Right lobe of liver (tissue), 6 donors: ENCODE results near the gene COPB1. TPM values are rescaled to one million over a fixed set of nuclear protein-coding genes. Genes with fewer than 3 reads are reported as not detected.

Experiments
- ATAC-seq, 4 donors: fragments of 200-7000 bp; cut with Tn5 transposase; one replicate each; pipeline ENCODE4 v1.9.1; 2020; ENCODE audit warnings: mild to moderate bottlenecking in 4 of 4, moderate library complexity in 4 of 4
- DNase-seq, 3 donors: peaks; one replicate each; pipeline ENCODE4 v3.0.0-alpha.2; 2020
- H3K27ac ChIP-seq, 3 donors: fragments of 200-600 bp; one replicate each; pipeline ENCODE4 v1.8.0; 2022
- H3K27me3 ChIP-seq, 2 donors: fragments of 200-600 bp; one replicate each; pipeline ENCODE4 v1.8.0; 2022
- H3K36me3 ChIP-seq, 4 donors: fragments of 200-600 bp; sonication (generic) in 1 of 4; one replicate each; pipeline versions ENCODE4 v1.5.1 to v1.8.0; 2017 to 2022; ENCODE audit warnings: control low read depth in 1 of 4
- H3K4me1 ChIP-seq, 4 donors: fragments of 200-600 bp; sonication (generic) in 1 of 4; one replicate each; pipeline versions ENCODE4 v1.5.1 to v1.8.0; 2017 to 2022; ENCODE audit warnings: control low read depth in 1 of 4
- H3K4me3 ChIP-seq, 3 donors: fragments of 200-600 bp; one replicate each; pipeline ENCODE4 v1.8.0; 2022
- H3K9me3 ChIP-seq, 4 donors: fragments of 200-600 bp; sonication (generic) in 1 of 4; one replicate each; pipeline versions ENCODE4 v1.5.1 to v1.8.0; 2017 to 2022; ENCODE audit warnings: control low read depth in 1 of 4
- CTCF ChIP-seq, 4 donors: fragments of 200-600 bp in 3 of 4; fragments of 450-650 bp in 1 of 4; IDR thresholded peaks; one replicate each; pipeline versions ENCODE4 v1.5.1 to v1.8.0; 2016 to 2022; ENCODE audit warnings: antibody characterized with exemption in 4 of 4, mild to moderate bottlenecking in 2 of 4
- POLR2A ChIP-seq: fragments of 450-650 bp; IDR thresholded peaks from one replicate; pipeline ENCODE4 v1.6.1; 2017; ENCODE audit warnings: antibody characterized with exemption, mild to moderate bottlenecking
- WGBS: methylation state at CpG from one replicate; pipeline ENCODE4 v1.1.6; 2018; ENCODE audit warnings: low coverage, low lambda C conversion rate; ENCODE audit not compliant: insufficient coverage; ENCODE audit errors: missing lambda C conversion rate; 5-methylcytosine and 5-hydroxymethylcytosine counted together
- intact Hi-C, 2 donors: fragments of 100-400 bp; cut with DNase I; formaldehyde crosslinking; loops; one replicate each; pipeline versions ENCODE4 v1.11.2 to v1.14.1; 2022
- long read RNA-seq: library from polyadenylated mRNA; unstranded; transcript quantifications from one replicate; pipeline ENCODE4 v2.0.0, GENCODE V29; 2019
- total RNA-seq, 6 experiments: library from RNA; depleted of rRNA in 2 of 6; stranded (reverse); fragments of >200 nt in 2 of 6; fragmentation: NEBNext Ultra II Directional in 3 of 6; extraction: Animal tissue kit (Norgen Biotek cat#: 25700) in 3 of 6; gene quantifications; one replicate each; pipeline versions ENCODE4 v1.1.0 to v1.2.4, GENCODE V29; 2016 to 2023
- donor health status: DM: no; HTN: yes; CAD: no.
- donor health status: DM: no; HTN: no; CAD: no.
- donor health status: DM: no; HTN: no; CAD: no.
- donor health status: DM: no; HTN: yes; CAD: no.
- donor health status: DM: no; HTN: yes; CAD: no.

COPB1 gene
- 10 to 100 TPM; 39.1 to 77.8 (median 56.6) TPM for total RNA-seq
- long read RNA-seq, partial matches to known transcripts, result 4 of 6 reads
- long read RNA-seq, other reads (novel, unspliced or antisense), result 2 of 6 reads

- H3K4me1 ChIP-seq, result peaks cover 0 to 14% (median 3%) of the 10 kb centered on the region in 4 donors
- H3K9me3 ChIP-seq, result no peaks in the 10 kb centered on the region
- TF ChIP-seq CTCF (IDR thresholded peaks at IDR 0.05) (no peak), POLR2A (peak; percentile 91)
- H3K27ac ChIP-seq, result peak within 1 kb of the TSS; percentile 72 to 88 (median 79)
- DNase-seq, result peak; percentile 95 to 96 (median 96)
- no peaks in the 10 kb centered on the region for H3K27me3 ChIP-seq
- H3K36me3 ChIP-seq, result peaks cover 0 to 38% (median 16%) of the 10 kb centered on the region in 4 donors
- peak within 1 kb of the TSS; percentile 67 to 75 (median 71) for H3K4me3 ChIP-seq
- intact Hi-C loops, result no loop called here
- WGBS, result 2% methylated on average over 15 of the region's 37 CpGs
- ATAC-seq, result peak; percentile 96 to 99 (median 98)
Measured at GRCh38 chr11:14499560-14500180, at the start of gene COPB1. COPB1 (minus strand) TSS chr11:14499811; CDS start chr11:14498928, 883 bp downstream.

- TF ChIP-seq CTCF (IDR thresholded peaks at IDR 0.05), result no peak
- H3K27ac ChIP-seq, result peak overlapping the region in 1 of 3 donors; percentile 58
- no peaks in the 10 kb centered on the region for H3K9me3 ChIP-seq
- no peak overlapping the region for H3K4me3 ChIP-seq
- ATAC-seq (peak; percentile 57 to 77 (median 64)), DNase-seq (no peak)
- WGBS, result 20% methylated on average over 1 of the region's 2 CpGs
- H3K4me1 ChIP-seq, result peaks cover 0 to 54% (median 1%) of the 10 kb centered on the region in 4 donors
- intact Hi-C loops, result no loop called here
- H3K27me3 ChIP-seq, result no peaks in the 10 kb centered on the region
- H3K36me3 ChIP-seq, result no peaks in the 10 kb centered on the region
Measured at GRCh38 chr11:14547440-14547839, 47.8 kb upstream of the COPB1 start.

GRCh38 chr11:14546672-14547071 lies 47.1 kb upstream of the COPB1 start:
- Histone ChIP-seq H3K27ac (peak overlapping the region in 1 of 3 donors; percentile 58), H3K4me3 (no peak overlapping the region), H3K27me3 (no peaks in the 10 kb centered on the region), H3K9me3 (no peaks in the 10 kb centered on the region), H3K4me1 (peaks cover 0 to 57% (median 1%) of the 10 kb centered on the region in 4 donors), H3K36me3 (no peaks in the 10 kb centered on the region)
- TF ChIP-seq CTCF (IDR thresholded peaks at IDR 0.05) (no peak), POLR2A (no peak)
- intact Hi-C loops, result no loop called here
- ATAC-seq (no peak), DNase-seq (no peak)

GRCh38 chr11:14544611-14545010 lies 45.0 kb upstream of the COPB1 start:
- Histone ChIP-seq H3K4me1 (peaks cover 0 to 56% (median 5%) of the 10 kb centered on the region in 4 donors), H3K9me3 (no peaks in the 10 kb centered on the region), H3K27ac (peak overlapping the region in 1 of 3 donors; percentile 94), H3K27me3 (no peaks in the 10 kb centered on the region), H3K36me3 (no peaks in the 10 kb centered on the region), H3K4me3 (no peak overlapping the region)
- no peak for DNase-seq
- 27% methylated on average over 3 of the region's 3 CpGs for WGBS
- TF ChIP-seq POLR2A, result no peak
- no peak for TF ChIP-seq CTCF (IDR thresholded peaks at IDR 0.05)
- ATAC-seq, result peak in 1 of 4 donors; percentile 9
- intact Hi-C loops, result no loop called here
